ENCODE measurements around the gene C1QBP. TPM values are rescaled to one million over a fixed set of nuclear protein-coding genes. Genes with fewer than 3 reads are reported as not detected.

C1QBP gene
- total RNA-seq, 1 donor from 2014 or later = 190 TPM

Other genes with a start within 250 kb of the C1QBP start
- gene ZNF594, start 247.3 kb downstream of the C1QBP start, total RNA-seq = 5.4 and 11.1 TPM in 2 replicates
- gene SCIMP, start 204.3 kb downstream of the C1QBP start, total RNA-seq = not detected in 2 replicates
- gene RABEP1, start 156.9 kb downstream of the C1QBP start, total RNA-seq = 39.8 and 77.1 TPM in 2 replicates
- 81.6 and 161 TPM in 2 replicates for gene NUP88, start 19.5 kb downstream of the C1QBP start, total RNA-seq
- 29.3 and 56.1 TPM in 2 replicates for gene RPAIN, start 19.0 kb downstream of the C1QBP start, total RNA-seq
- 10.1 and 16.2 TPM in 2 replicates for gene DHX33, start 29.8 kb upstream of the C1QBP start, total RNA-seq
- gene DERL2, start 47.0 kb upstream of the C1QBP start, total RNA-seq = 41.5 and 56.6 TPM in 2 replicates
- gene MIS12, start 47.4 kb upstream of the C1QBP start, total RNA-seq = 19.4 and 27.2 TPM in 2 replicates
- 5.2 and 8.6 TPM in 2 replicates for gene NLRP1, start 145.4 kb upstream of the C1QBP start, total RNA-seq